Endothelial cell of umbilical vein (primary cell): ENCODE results near the gene EML3. TPM values are rescaled to one million over a fixed set of nuclear protein-coding genes. Genes with fewer than 3 reads are reported as not detected.
A peak's percentile ranks its signal among the peaks of the same experiment; 100 is the strongest.

Source experiments
- BruUV-seq: library from RNA; stranded (reverse); fragments of 400-500 nt; replicated peaks from 2 replicates; lab custom pipeline; 2021; lab: Mats Ljungman, UMichigan
- CTCF ChIA-PET: fragments of 300-600, 350-600 bp; sonication (Branson Sonifier 250); formaldehyde crosslinking; loops from one replicate; lab custom pipeline; 2021; ENCODE audit warnings: antibody characterized with exemption, inconsistent platforms; lab: Charles Lee
- POLR2A ChIA-PET: fragments of 300-600, 350-600 bp; sonication (Branson Sonifier 250); formaldehyde crosslinking; loops from one replicate; lab custom pipeline; 2021; ENCODE audit warnings: antibody characterized with exemption, inconsistent platforms; lab: Charles Lee
- DNase-seq: peaks from one replicate; pipeline ENCODE4 v3.0.0-alpha.2; 2011; ENCODE audit warnings: low read depth, low spot score
- FAIRE-seq: peaks from 2 replicates; lab custom pipeline; 2011; peaks lifted over from hg19 to GRCh38; lab: Jason Lieb, UNC
- H2AFZ ChIP-seq: 2 replicates; pipeline ENCODE4 v1.6.0; 2012; ENCODE audit warnings: low read depth, low read length, control low read depth, inconsistent platforms
- H3K27ac ChIP-seq: 2 replicates; pipeline ENCODE4 v1.5.1; 2011; ENCODE audit warnings: low read depth, mild to moderate bottlenecking, control low read depth, low read length, moderate library complexity; ENCODE audit not compliant: insufficient read depth
- H3K27me3 ChIP-seq, 2 experiments: 2 replicates each; pipeline versions ENCODE4 v1.6.0 to v1.6.1; 2011; ENCODE audit warnings: low read length in 2 of 2, mixed read lengths in 1 of 2; ENCODE audit not compliant: control insufficient read depth in 2 of 2, insufficient read depth in 2 of 2
- H3K36me3 ChIP-seq, 2 experiments: 2 replicates in 1 of 2; 3 replicates in 1 of 2; pipeline ENCODE4 v1.5.1; 2011; ENCODE audit warnings: low read length in 2 of 2, mild to moderate bottlenecking in 1 of 2, moderate library complexity in 1 of 2; ENCODE audit not compliant: control insufficient read depth in 2 of 2, insufficient read depth in 2 of 2; ENCODE audit errors: extremely low read depth in 1 of 2
- H3K4me1 ChIP-seq: 3 replicates; pipeline ENCODE4 v1.5.1; 2011; ENCODE audit warnings: mild to moderate bottlenecking, low read length; ENCODE audit not compliant: control insufficient read depth, insufficient read depth; ENCODE audit errors: extremely low read depth
- H3K4me2 ChIP-seq: 2 replicates; pipeline ENCODE4 v1.6.1; 2011; ENCODE audit warnings: low read length, control low read depth, mixed read lengths; ENCODE audit not compliant: insufficient read depth
- H3K4me3 ChIP-seq, 3 experiments: fragments of 200-600 bp in 1 of 3; sonication (generic), shearing (Covaris generic) in 1 of 3; replicated peaks in 1 of 3; 2 replicates each; pipeline ENCODE4 v1.5.1; 2011 to 2016; ENCODE audit warnings: control low read depth in 3 of 3, low read length in 3 of 3, mild to moderate bottlenecking in 2 of 3, inconsistent platforms in 1 of 3, low read depth in 1 of 3, moderate library complexity in 1 of 3; ENCODE audit not compliant: insufficient read depth in 1 of 3
- H3K79me2 ChIP-seq: 2 replicates; pipeline ENCODE4 v1.6.0; 2012; ENCODE audit warnings: low read length, inconsistent platforms; ENCODE audit not compliant: control insufficient read depth, insufficient read depth
- H3K9ac ChIP-seq: replicated peaks from 2 replicates; pipeline ENCODE3; 2011; ENCODE audit warnings: low read length, control low read depth; ENCODE audit not compliant: insufficient read depth; ENCODE audit errors: extremely low read depth
- H3K9me1 ChIP-seq: replicated peaks from 3 replicates; pipeline ENCODE4 v1.6.0; 2011; ENCODE audit warnings: mild to moderate bottlenecking, low read length; ENCODE audit not compliant: control insufficient read depth, insufficient read depth; ENCODE audit errors: extremely low read depth
- H3K9me3 ChIP-seq: replicated peaks from 2 replicates; pipeline ENCODE4 v1.5.1; 2012; ENCODE audit warnings: low read length, inconsistent platforms; ENCODE audit not compliant: control insufficient read depth, insufficient read depth
- H4K20me1 ChIP-seq: replicated peaks from 2 replicates; pipeline ENCODE3; 2011; ENCODE audit warnings: mild to moderate bottlenecking, low read length; ENCODE audit not compliant: control insufficient read depth, insufficient read depth; ENCODE audit errors: extremely low read depth
- EZH2 ChIP-seq: IDR thresholded peaks from 2 replicates; pipeline ENCODE4 v1.6.1; 2012; ENCODE audit warnings: borderline replicate concordance, low read depth, mild to moderate bottlenecking, moderate library complexity, low read length, inconsistent platforms; ENCODE audit not compliant: severe bottlenecking
- FOS ChIP-seq: IDR thresholded peaks from 2 replicates; pipeline ENCODE4 v1.6.1; 2011; ENCODE audit warnings: mild to moderate bottlenecking, low read length, moderate library complexity, borderline replicate concordance; ENCODE audit not compliant: insufficient read depth
- GATA2 ChIP-seq: IDR thresholded peaks from 2 replicates; pipeline ENCODE4 v1.7.0; 2011; ENCODE audit warnings: low read depth, mild to moderate bottlenecking, moderate library complexity, mixed read lengths, low read length; ENCODE audit not compliant: insufficient read length, insufficient read depth
- JUN ChIP-seq: IDR thresholded peaks from 2 replicates; pipeline ENCODE4 v1.6.1; 2011; ENCODE audit warnings: borderline replicate concordance, low read depth; ENCODE audit not compliant: insufficient read length, insufficient read depth
- POLR2A ChIP-seq: IDR thresholded peaks from 2 replicates; pipeline ENCODE4 v1.6.1; 2012; ENCODE audit warnings: low read depth, mild to moderate bottlenecking, control low read depth, low read length
- POLR2AphosphoS5 ChIP-seq: IDR thresholded peaks from 2 replicates; pipeline ENCODE4 v1.6.1; 2012; ENCODE audit warnings: low read depth, mild to moderate bottlenecking, control low read depth, low read length, moderate library complexity; ENCODE audit not compliant: insufficient read depth
- dilution Hi-C: fragments of 300-500 bp; cut with MboI; formaldehyde crosslinking; loops from one replicate; pipeline ENCODE4 v1.15.0; 2019; ENCODE audit warnings: low sequenced_read_pairs; ENCODE audit not compliant: extremely low pct_ligation_motif_present
- intact Hi-C: fragments of 100-400 bp; cut with micrococcal nuclease; formaldehyde crosslinking; loops from one replicate; pipeline ENCODE4 v1.10.0; 2022
- polyA plus RNA-seq, 4 experiments: library from polyadenylated mRNA; depleted of rRNA in 3 of 4; stranded (reverse) in 3 of 4; unstranded in 1 of 4; fragments of >200 nt; gene quantifications; 2 replicates each; pipeline versions ENCODE4 v1.2.1 to v1.2.3, GENCODE V29; 2011 to 2012; ENCODE audit warnings: missing spikeins in 1 of 4
- total RNA-seq: library from RNA; stranded (reverse); gene quantifications from 2 replicates; pipeline ENCODE4 v1.2.3, GENCODE V29; 2021
- TF ChIP-seq, protein P1 (sequence below), 2 donors: IDR thresholded peaks; 1 replicate in 1 of 2; 2 replicates in 1 of 2; pipeline ENCODE4 v1.5.1; 2011; ENCODE audit warnings: low read length in 2 of 2, mild to moderate bottlenecking in 2 of 2, moderate library complexity in 2 of 2, control low read depth in 1 of 2, inconsistent platforms in 1 of 2, low read depth in 1 of 2; ENCODE audit not compliant: insufficient read depth in 1 of 2; ENCODE audit errors: extremely low read depth in 1 of 2

EML3 gene
- total and polyA plus RNA-seq, 2 donors (not counting 3 experiments of a cell fraction or from before 2014, with no cell fraction given) = 75.7 to 101 TPM

- no peaks in the 10 kb centered on the region for H4K20me1 ChIP-seq
- no peaks in the 10 kb centered on the region for H3K9me1 ChIP-seq
- FAIRE-seq (peak; percentile 64), DNase-seq (no peak)
- H3K36me3 ChIP-seq = peaks cover 21 to 24% of the 10 kb centered on the region in 2 experiments
- H3K27ac ChIP-seq = no peak overlapping the region
- BruUV-seq = no TSS peak
- intact Hi-C loops = no loop called here
- peaks cover 51% of the 10 kb centered on the region for H3K4me1 ChIP-seq
- no peak overlapping the region for H2AFZ ChIP-seq
- H3K79me2 ChIP-seq = peaks cover 78% of the 10 kb centered on the region
- dilution Hi-C loops = no loop called here
- peak overlapping the region; percentile 92 for H3K4me2 ChIP-seq
- CTCF ChIA-PET = interaction anchor here (1.0 to 4.2 kb wide), 3 partner anchors 11 to 148 kb away, joined by 3 to 26 read pairs (median 3); no protein-coding TSS in a partner anchor
- TF ChIP-seq POLR2AphosphoS5 (no peak), EZH2 (no peak), FOS (no peak), JUN (no peak), POLR2A (no peak), GATA2 (no peak)
- TF ChIP-seq, protein P1, sequence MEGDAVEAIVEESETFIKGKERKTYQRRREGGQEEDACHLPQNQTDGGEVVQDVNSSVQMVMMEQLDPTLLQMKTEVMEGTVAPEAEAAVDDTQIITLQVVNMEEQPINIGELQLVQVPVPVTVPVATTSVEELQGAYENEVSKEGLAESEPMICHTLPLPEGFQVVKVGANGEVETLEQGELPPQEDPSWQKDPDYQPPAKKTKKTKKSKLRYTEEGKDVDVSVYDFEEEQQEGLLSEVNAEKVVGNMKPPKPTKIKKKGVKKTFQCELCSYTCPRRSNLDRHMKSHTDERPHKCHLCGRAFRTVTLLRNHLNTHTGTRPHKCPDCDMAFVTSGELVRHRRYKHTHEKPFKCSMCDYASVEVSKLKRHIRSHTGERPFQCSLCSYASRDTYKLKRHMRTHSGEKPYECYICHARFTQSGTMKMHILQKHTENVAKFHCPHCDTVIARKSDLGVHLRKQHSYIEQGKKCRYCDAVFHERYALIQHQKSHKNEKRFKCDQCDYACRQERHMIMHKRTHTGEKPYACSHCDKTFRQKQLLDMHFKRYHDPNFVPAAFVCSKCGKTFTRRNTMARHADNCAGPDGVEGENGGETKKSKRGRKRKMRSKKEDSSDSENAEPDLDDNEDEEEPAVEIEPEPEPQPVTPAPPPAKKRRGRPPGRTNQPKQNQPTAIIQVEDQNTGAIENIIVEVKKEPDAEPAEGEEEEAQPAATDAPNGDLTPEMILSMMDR (IDR thresholded peaks at IDR 0.05; ENCODE audit: extremely low read depth in 1 of 2, insufficient read depth in 1 of 2, low read depth in 1 of 2, low read length in 2 of 2) = no peak
- H3K9me3 ChIP-seq = no peaks in the 10 kb centered on the region
- peak overlapping the region; percentile 95 for H3K9ac ChIP-seq
- H3K4me3 ChIP-seq = peak overlapping the region; percentile 51 to 85 (median 70)
- H3K27me3 ChIP-seq = no peaks in the 10 kb centered on the region
- POLR2A ChIA-PET = interaction anchor here (5.7 kb wide), 1 partner anchor 20 kb away, joined by 75 read pairs; the partner anchor contains the start of gene TUT1
These were observed 40.1 kb downstream of the EML3 start for GRCh38 chr11:62572431-62572830.
